PC-3 (cell line): ENCODE results near the gene CCDC38. TPM values are rescaled to one million over a fixed set of nuclear protein-coding genes. Genes with fewer than 3 reads are reported as not detected.

ENCODE experiments used
- ATAC-seq: fragments of 200-7000 bp; cut with Tn5 transposase; 2 replicates; pipeline ENCODE4 v1.9.1; 2020; ENCODE audit warnings: mild to moderate bottlenecking, moderate library complexity
- BruUV-seq: library from RNA; stranded (reverse); fragments of 400-500 nt; replicated peaks from 2 replicates; lab custom pipeline; 2021; lab: Mats Ljungman, UMichigan
- CTCF ChIA-PET: fragments of 300-600 bp; sonication (Branson Sonifier 250); formaldehyde crosslinking; loops from one replicate; lab custom pipeline; 2022; ENCODE audit warnings: antibody characterized with exemption; lab: Charles Lee
- POLR2A ChIA-PET: fragments of 300-600 bp; sonication (Branson Sonifier 250); formaldehyde crosslinking; loops from one replicate; lab custom pipeline; 2022; ENCODE audit warnings: antibody characterized with exemption; ENCODE audit not compliant: unreplicated experiment; lab: Charles Lee
- DNase-seq: peaks from one replicate; pipeline ENCODE4 v3.0.0-alpha.2; 2015
- H2AFZ ChIP-seq: fragments of 300-600 bp; sonication (generic); 2 replicates; pipeline ENCODE4 v1.6.0; 2016; ENCODE audit warnings: antibody characterized with exemption, low read length
- H3F3A ChIP-seq: fragments of 300-600 bp; sonication (generic); one replicate; pipeline ENCODE4 v1.6.0; 2017; ENCODE audit warnings: antibody characterized with exemption, low read length, control low read depth, mild to moderate bottlenecking; ENCODE audit not compliant: unreplicated experiment
- H3K27ac ChIP-seq: fragments of 300-600 bp; sonication (generic); 2 replicates; pipeline ENCODE4 v1.5.1; 2016; ENCODE audit warnings: mild to moderate bottlenecking, low read length
- H3K27me3 ChIP-seq: fragments of 300-600 bp; sonication (generic); 2 replicates; pipeline ENCODE4 v1.6.1; 2016; ENCODE audit warnings: low read length, mixed read lengths
- H3K36me3 ChIP-seq: fragments of 300-600 bp; sonication (generic); 2 replicates; pipeline ENCODE4 v1.6.1; 2016; ENCODE audit warnings: low read depth, mixed run types, low read length, mixed read lengths
- H3K4me1 ChIP-seq: fragments of 300-600 bp; sonication (generic); 2 replicates; pipeline ENCODE4 v1.5.1; 2016; ENCODE audit warnings: low read length; ENCODE audit not compliant: insufficient read depth
- H3K4me2 ChIP-seq: fragments of 300-600 bp; sonication (generic); 2 replicates; pipeline ENCODE4 v1.6.0; 2016; ENCODE audit warnings: low read length
- H3K4me3 ChIP-seq: fragments of 300-600 bp; sonication (generic); 2 replicates; pipeline ENCODE4 v1.5.1; 2016; ENCODE audit warnings: mild to moderate bottlenecking, low read length, mixed read lengths
- H3K79me2 ChIP-seq: fragments of 300-600 bp; sonication (generic); 2 replicates; pipeline ENCODE4 v1.6.1; 2017; ENCODE audit warnings: low read length, mixed read lengths
- H3K9ac ChIP-seq: fragments of 300-600 bp; sonication (generic); 2 replicates; pipeline ENCODE4 v1.6.0; 2016; ENCODE audit warnings: mild to moderate bottlenecking, low read length
- H3K9me2 ChIP-seq: fragments of 300-600 bp; sonication (generic); replicated peaks from 2 replicates; pipeline ENCODE4 v1.6.1; 2016; ENCODE audit warnings: mixed run types, low read length, mixed read lengths
- H3K9me3 ChIP-seq: fragments of 300-600 bp; sonication (generic); 2 replicates; pipeline ENCODE4 v1.6.1; 2016; ENCODE audit warnings: low read length, mixed read lengths
- H4K20me1 ChIP-seq: fragments of 300-600 bp; sonication (generic); 2 replicates; pipeline ENCODE4 v1.6.1; 2016; ENCODE audit warnings: low read length, mixed read lengths
- EZH2 ChIP-seq: fragments of 300-600 bp; sonication (generic); IDR thresholded peaks from one replicate; pipeline ENCODE4 v1.6.1; 2017; ENCODE audit warnings: antibody characterized with exemption, mild to moderate bottlenecking, low read length; ENCODE audit not compliant: unreplicated experiment
- EZH2phosphoT487 ChIP-seq: fragments of 300-600 bp; sonication (generic); IDR thresholded peaks from 2 replicates; pipeline ENCODE4 v1.6.1; 2018; ENCODE audit warnings: mild to moderate bottlenecking, antibody characterized with exemption, low read length, borderline replicate concordance
- intact Hi-C: fragments of 100-400 bp; cut with micrococcal nuclease; formaldehyde crosslinking; loops from 2 replicates; pipeline ENCODE4 v1.9.0; 2023
- total RNA-seq: library from RNA; depleted of rRNA; stranded (reverse); fragments of >200 nt; gene quantifications from 2 replicates; pipeline ENCODE4 v1.2.3, GENCODE V29; 2014
- TF ChIP-seq, protein P1 (sequence below): fragments of 300-600 bp; sonication (generic); conservative IDR thresholded peaks from 2 replicates; pipeline ENCODE4 v1.5.1; 2017; ENCODE audit warnings: antibody characterized with exemption, low read depth, mild to moderate bottlenecking, low read length

The CCDC38 gene
- total RNA-seq, 1 experiment from 2014 or later = not detected

DNA sequence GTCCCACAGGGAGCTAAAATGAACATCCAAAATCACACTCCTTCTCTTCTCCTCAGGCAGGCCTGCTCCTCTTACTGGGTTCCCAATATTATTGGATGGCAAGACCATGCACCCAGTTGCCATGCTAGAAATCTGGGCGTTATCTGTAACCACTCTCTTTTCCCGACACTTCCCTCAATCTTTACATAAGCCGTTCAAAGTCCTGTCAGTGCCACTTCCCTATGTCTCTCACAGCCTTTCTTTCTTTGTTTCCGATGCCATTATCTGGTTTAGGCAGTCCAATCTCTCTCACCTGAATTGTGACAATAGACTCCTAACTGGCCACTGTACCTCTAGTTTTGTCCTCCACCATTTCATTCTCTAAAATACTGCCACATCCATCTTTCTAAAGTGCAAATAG is 59.5 kb downstream of the CCDC38 start:
- DNase-seq (no peak), ATAC-seq (no peak)
- Histone ChIP-seq H3K9me3 (no peaks in the 10 kb centered on the region), H3K4me1 (no peaks in the 10 kb centered on the region), H3K4me3 (no peak overlapping the region), H3K9me2 (no peaks in the 10 kb centered on the region), H3K27ac (no peak overlapping the region), H3K27me3 (no peaks in the 10 kb centered on the region), H3K36me3 (no peaks in the 10 kb centered on the region), H3K4me2 (no peak overlapping the region), H3K9ac (no peak overlapping the region), H3K79me2 (no peaks in the 10 kb centered on the region), H4K20me1 (no peaks in the 10 kb centered on the region), H2AFZ (no peak overlapping the region), H3F3A (no peaks in the 10 kb centered on the region)
- BruUV-seq = no TSS peak
- CTCF ChIA-PET = no interaction called here
- POLR2A ChIA-PET = no interaction called here
- TF ChIP-seq, protein P1, sequence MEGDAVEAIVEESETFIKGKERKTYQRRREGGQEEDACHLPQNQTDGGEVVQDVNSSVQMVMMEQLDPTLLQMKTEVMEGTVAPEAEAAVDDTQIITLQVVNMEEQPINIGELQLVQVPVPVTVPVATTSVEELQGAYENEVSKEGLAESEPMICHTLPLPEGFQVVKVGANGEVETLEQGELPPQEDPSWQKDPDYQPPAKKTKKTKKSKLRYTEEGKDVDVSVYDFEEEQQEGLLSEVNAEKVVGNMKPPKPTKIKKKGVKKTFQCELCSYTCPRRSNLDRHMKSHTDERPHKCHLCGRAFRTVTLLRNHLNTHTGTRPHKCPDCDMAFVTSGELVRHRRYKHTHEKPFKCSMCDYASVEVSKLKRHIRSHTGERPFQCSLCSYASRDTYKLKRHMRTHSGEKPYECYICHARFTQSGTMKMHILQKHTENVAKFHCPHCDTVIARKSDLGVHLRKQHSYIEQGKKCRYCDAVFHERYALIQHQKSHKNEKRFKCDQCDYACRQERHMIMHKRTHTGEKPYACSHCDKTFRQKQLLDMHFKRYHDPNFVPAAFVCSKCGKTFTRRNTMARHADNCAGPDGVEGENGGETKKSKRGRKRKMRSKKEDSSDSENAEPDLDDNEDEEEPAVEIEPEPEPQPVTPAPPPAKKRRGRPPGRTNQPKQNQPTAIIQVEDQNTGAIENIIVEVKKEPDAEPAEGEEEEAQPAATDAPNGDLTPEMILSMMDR = no peak
- TF ChIP-seq EZH2 (no peak), EZH2phosphoT487 (no peak)
- intact Hi-C loops = no loop called here

DNA sequence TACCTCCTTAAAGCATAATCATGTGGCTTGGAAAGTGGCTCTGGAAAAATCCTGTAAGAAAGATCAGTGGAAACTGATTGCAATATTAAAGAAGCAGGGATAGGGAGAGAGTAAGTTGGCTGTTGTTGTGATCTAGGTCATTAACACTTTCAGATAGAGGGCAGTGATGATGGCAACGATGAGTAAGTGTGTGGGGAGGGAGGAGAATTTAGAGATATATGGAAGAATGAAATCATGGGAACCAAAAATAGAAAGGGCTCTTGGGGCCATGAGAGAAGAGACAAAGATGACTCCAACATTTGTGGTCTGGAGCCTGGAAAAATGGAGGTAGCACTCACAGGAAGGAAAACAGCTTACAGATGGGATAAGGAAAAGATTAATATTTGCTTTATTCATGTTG is 60.3 kb downstream of the CCDC38 start:
- Histone ChIP-seq H2AFZ (no peak overlapping the region), H3K9ac (no peak overlapping the region), H3K27ac (no peak overlapping the region), H3K9me2 (no peaks in the 10 kb centered on the region), H3K4me3 (no peak overlapping the region), H3K4me2 (no peak overlapping the region), H3K4me1 (no peaks in the 10 kb centered on the region), H3K79me2 (no peaks in the 10 kb centered on the region), H3K36me3 (no peaks in the 10 kb centered on the region), H3F3A (no peaks in the 10 kb centered on the region), H3K27me3 (no peaks in the 10 kb centered on the region), H4K20me1 (no peaks in the 10 kb centered on the region), H3K9me3 (no peaks in the 10 kb centered on the region)
- ChIA-PET POLR2A (no interaction called here), CTCF (no interaction called here)
- TF ChIP-seq, protein P1 = no peak
- TF ChIP-seq EZH2phosphoT487 (no peak), EZH2 (no peak)
- no TSS peak for BruUV-seq
- ATAC-seq = no peak
- no peak for DNase-seq
- intact Hi-C loops = no loop called here

DNA sequence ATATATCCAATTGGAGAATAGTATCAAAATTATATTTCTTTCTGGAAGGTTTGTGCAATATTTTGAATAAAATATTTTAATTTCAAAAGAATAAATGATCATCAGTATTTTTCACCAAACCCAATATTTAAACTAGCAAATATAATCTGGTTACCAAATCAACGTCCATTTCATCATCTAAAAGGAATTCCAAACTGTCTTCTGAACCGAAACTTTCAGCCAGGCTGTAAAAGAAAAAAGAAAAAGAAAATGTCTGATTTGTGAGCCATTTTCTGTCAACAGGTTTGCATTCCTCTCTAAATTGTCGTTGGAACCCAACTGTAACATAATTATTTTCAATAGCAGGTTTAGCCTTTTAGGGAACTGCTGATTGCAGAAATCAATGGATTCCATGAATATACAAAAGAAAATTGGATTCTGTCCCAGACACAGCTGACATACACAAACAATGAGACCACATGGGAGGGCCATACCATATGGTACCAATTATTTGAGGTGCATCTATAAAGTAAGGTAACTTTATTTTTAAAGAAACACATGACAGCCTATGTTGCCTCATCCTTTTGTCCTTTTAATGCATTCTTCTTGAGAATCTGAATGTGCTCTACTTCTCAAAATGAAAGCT is 61.0 kb downstream of the CCDC38 start:
- no peaks in the 10 kb centered on the region for H3K4me1 ChIP-seq
- no peak overlapping the region for H2AFZ ChIP-seq
- H3K36me3 ChIP-seq = no peaks in the 10 kb centered on the region
- H3K79me2 ChIP-seq = no peaks in the 10 kb centered on the region
- intact Hi-C loops = no loop called here
- DNase-seq = no peak
- H4K20me1 ChIP-seq = no peaks in the 10 kb centered on the region
- H3K27me3 ChIP-seq = no peaks in the 10 kb centered on the region
- CTCF ChIA-PET = no interaction called here
- no peak overlapping the region for H3K4me3 ChIP-seq
- no peak for TF ChIP-seq EZH2phosphoT487
- no peak for TF ChIP-seq EZH2
- TF ChIP-seq, protein P1 = no peak
- no peak overlapping the region for H3K27ac ChIP-seq
- BruUV-seq = no TSS peak
- ATAC-seq = no peak
- H3K9me2 ChIP-seq = no peaks in the 10 kb centered on the region
- H3K9me3 ChIP-seq = no peaks in the 10 kb centered on the region
- POLR2A ChIA-PET = no interaction called here
- H3K9ac ChIP-seq = no peak overlapping the region
- H3K4me2 ChIP-seq = no peak overlapping the region
- no peaks in the 10 kb centered on the region for H3F3A ChIP-seq
